Epithelial cell of prostate (primary cell): ENCODE data around the gene ACTN2.

Experiments
- DNase-seq: peaks from one replicate; pipeline ENCODE4 v3.0.0-alpha.2; 2011; ENCODE audit warnings: low read depth, low spot score
- H3K27ac ChIP-seq: fragments of 450-650 bp; 2 replicates; pipeline ENCODE4 v1.5.1; 2017; ENCODE audit warnings: mild to moderate bottlenecking

Gene ACTN2

DNA sequence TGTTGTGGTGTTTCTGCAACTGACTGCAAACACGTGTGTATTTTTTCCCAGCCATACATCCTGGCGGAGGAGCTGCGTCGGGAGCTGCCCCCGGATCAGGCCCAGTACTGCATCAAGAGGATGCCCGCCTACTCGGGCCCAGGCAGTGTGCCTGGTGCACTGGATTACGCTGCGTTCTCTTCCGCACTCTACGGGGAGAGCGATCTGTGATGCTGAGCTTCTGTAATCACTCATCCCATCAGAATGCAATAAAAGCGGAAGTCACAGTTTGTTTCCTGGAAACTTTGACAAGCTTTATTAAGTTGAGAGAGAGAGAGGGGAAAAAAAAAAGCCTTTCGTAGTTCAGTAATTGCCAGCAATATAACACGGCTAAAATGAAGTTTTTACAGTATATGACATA, 76.1 kb downstream of the ACTN2 start:
- no peak for DNase-seq
- no peak overlapping the region for H3K27ac ChIP-seq

DNA sequence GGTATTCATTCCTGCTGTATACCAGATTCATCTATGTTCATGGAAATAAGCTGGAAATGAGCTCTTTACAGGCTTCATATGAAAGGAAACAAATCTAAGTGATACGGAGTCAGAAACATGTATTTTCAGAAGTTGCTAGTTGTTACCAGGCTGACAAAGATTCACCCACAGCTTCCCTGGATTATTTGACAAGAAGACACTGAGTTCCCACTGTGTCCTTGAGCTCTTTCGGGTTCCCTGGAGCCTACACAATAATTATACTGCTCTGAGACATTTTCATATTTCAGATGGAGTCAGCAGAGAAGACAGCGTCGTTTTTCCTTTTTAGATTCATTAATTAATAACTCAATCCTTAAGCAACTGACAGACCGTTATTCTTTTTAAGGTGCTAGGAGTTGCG, 79.5 kb downstream of the ACTN2 start:
- H3K27ac ChIP-seq: no peak overlapping the region
- DNase-seq: no peak

DNA sequence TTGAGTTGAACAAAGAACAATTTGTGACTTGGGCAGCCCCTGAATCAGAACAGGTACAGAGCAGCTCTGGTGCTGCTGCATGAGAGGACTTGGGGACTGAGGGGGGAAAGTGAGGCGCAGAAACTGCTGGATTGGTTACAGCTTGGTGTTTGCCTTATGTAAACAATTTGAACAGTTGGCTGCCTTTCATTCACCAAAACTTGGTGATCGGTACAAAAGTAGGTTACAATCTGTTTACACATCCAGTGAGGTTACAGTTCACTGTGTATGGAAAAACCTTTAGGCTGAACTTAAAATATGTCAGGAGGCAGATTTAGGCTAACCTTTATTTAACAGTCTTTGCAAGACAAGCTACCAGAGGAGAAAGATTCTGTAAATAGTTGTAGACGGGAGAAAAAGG, 80.2 kb downstream of the ACTN2 start:
- DNase-seq: no peak
- H3K27ac ChIP-seq: no peak overlapping the region

DNA sequence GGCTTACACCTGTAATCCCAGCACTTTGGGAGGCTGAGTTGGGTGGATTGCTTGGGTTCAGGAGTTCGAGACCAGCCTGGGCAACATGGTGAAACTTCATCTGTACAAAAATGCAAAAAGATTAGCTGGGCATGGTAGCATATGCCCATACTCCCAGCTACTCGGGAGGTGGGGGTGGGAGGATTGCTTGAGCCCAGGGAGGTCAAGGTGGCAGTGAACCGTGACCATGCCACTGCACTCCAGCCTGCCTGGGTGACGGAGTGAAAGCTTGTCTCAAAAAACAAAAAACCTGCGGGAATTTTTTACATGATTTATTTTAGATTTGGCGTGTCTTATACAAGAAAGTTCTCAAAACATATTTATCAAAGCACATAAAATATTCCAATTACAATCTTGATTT, 81.0 kb downstream of the ACTN2 start:
- H3K27ac ChIP-seq: no peak overlapping the region
- DNase-seq: no peak

DNA sequence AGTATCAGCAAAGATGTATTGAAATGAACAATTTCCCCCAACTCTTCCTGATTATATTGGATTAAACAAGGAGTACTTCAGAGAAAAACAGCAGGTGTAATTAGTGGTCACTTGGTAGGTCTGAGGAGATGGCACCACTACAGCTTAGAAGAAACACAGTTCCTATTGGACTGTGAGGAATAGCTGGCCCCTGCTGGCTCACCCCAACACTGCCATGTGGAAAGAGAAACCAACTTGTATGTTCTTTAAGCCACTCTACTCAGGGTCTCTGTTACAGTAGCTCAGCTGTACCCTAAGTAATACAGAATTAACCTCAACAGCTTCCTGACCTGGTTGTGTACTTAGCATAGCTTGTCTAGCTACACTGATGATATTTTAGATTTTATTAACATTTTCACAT, 82.3 kb downstream of the ACTN2 start:
- H3K27ac ChIP-seq: no peak overlapping the region
- DNase-seq: no peak

DNA sequence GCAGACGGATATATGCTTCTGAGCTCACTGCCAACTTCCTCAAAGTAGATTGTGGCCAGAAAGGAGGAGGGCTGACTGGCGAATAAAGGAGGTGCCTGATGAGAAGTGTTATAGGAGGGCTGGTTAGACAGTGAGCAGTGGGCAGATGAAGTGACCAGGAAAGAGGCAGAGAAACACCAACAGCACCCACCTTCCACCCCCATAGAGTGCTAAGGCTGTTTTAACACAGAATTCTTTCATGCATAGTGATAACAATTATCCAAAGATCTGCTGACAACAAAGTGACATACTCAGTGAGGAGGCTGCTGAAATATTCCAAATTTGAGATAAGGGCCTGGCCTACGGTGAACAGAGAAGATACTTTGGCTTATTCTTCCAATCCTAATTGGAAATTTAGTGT, 87.6 kb downstream of the ACTN2 start:
- H3K27ac ChIP-seq: no peak overlapping the region
- no peak for DNase-seq

DNA sequence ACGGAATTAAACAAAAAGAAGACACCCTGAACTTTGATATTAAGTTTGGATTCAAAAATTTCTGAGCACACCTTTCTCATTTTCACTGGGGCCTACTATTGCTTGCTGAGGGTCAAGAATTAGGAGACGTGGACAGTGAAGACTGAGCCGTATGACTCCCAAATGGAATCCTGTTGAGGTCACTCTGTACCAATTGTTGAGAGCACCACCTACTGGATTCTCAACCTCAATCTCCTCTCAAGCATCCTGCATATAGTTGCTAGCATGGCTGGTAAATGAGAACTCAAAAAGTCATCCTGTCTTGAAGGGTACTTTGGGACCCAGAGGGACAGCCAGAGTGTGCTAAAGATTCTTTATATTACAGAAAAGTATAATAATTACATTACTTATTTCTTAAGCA, 88.6 kb downstream of the ACTN2 start:
- DNase-seq: no peak
- H3K27ac ChIP-seq: no peak overlapping the region

DNA sequence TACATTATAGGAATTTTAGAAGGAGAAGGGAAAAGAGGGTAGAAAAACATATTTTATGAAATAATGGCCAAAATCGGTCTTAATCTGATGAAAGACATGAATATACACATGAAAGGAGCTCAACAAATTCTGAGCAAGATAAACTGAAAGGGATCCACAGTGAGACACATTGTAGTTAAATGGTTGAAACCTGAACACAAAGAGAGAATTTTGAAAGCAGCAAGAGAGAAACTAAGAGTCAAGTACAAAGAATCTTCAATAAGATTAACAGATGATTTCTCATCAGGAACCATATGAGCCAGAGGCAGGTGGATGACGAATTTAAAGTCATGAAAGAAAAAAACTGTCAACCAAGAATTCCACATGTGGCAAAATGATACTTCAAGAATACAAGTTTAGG, 93.0 kb downstream of the ACTN2 start:
- no peak overlapping the region for H3K27ac ChIP-seq
- DNase-seq: no peak

DNA sequence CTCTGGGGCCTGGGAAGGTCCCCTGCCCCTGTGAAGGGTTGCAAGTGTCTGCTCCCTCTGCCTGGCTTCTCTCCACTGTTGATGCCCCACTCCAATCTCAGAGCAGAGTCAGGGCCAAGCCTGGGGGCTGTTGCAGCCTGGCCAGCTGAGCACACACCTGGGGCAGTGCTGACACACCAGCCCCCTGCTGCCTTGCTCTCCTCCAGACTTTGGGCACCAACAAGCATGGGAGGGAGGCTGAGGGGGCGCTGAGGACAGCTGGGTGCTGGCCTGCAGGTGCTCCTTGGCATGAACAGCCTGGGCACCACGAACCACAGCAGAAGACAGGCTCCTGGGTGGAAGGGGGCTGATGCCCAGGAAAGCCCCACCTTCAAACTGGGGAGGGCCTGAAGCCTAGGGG, 99.2 kb downstream of the ACTN2 start:
- no peak for DNase-seq

DNA sequence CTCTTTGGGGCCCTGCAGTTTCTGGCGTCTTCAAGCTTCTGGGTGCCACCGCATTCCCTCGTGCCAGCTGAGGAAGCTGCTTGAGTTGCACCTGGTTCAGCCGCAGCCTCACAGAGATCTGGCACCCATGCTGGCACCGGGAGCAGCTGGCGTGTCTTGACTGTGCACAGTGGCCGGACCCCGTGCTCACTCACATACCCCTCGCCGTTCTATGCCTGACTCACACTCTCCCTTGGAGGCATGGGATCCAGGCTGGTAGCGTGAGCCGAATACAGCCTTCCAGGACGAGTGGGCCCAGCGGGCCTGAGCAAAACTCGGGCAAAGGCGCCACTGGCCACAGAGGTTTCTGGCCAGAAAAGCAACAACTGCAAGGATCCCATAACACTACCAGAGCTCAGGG, 100.2 kb downstream of the ACTN2 start:
- no peak for DNase-seq
- no peak overlapping the region for H3K27ac ChIP-seq

More for the DNA sequence above, 99.2 kb downstream of the ACTN2 start:
- H3K27ac ChIP-seq: no peak overlapping the region

DNA sequence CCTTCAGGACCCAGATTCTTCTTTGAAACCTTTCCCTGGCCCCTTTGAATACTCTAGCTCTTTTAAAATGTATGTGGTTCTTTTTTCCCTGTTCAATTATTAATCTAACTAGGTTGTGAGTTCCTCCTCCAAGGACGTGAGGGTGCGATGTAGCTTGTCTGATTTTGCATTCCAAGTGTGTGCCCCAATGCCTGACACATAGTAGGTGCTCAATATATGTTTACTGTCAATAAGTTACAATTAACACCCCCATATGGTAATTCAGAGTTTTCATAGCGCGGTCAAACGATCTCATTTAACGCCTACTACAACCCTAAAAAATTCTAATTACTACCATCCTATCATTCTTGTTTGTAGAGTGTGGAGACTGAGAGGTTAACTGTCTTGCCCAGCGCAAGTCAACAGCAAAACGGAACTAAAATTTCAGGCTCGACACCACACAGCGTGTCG, 108.3 kb downstream of the ACTN2 start:
- DNase-seq: no peak
- H3K27ac ChIP-seq: peak overlapping the region; percentile 81

DNA sequence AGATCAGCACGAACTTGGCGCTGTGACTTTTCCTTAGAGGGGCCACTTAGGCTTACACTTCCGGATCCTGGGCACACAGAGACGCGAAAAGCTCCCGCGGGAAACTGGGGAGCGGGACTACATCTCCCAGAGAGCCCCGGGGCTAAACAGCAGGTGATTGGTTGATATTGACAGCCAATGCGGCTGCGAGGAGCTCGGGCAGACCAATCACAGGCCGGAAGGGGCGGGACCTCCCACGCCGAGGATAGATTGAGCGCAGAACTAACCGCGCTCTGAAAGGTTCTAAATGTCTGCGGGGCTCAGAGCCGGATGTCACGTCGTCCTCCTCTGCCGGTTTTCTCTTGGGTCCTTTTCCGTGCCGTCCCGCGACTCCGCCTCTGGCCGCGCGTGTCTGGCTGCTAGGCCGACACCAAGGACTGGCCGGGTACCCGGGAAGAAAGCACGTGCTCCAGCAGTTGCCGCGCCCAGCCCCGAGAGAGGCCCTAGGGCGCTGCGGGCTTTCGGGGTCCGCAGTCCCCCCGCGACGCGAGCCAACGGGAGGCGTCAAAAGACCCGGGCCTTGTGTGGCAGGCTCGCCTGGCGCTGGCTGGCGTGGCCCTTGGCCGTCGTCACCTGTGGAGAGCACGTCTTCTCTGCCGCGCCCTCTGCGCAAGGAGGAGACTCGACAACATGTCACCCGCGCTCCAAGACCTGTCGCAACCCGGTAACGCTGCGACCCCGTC, 108.9 kb downstream of the ACTN2 start, which contains the start of gene MTR:
Gene MTR (plus strand): TSS at position 258 of the 722 bp plus-strand sequence. CDS start 412 bp downstream, at position 670.
- DNase-seq: peak; percentile 76
- peak within 1 kb of the TSS; percentile 81 for H3K27ac ChIP-seq

DNA sequence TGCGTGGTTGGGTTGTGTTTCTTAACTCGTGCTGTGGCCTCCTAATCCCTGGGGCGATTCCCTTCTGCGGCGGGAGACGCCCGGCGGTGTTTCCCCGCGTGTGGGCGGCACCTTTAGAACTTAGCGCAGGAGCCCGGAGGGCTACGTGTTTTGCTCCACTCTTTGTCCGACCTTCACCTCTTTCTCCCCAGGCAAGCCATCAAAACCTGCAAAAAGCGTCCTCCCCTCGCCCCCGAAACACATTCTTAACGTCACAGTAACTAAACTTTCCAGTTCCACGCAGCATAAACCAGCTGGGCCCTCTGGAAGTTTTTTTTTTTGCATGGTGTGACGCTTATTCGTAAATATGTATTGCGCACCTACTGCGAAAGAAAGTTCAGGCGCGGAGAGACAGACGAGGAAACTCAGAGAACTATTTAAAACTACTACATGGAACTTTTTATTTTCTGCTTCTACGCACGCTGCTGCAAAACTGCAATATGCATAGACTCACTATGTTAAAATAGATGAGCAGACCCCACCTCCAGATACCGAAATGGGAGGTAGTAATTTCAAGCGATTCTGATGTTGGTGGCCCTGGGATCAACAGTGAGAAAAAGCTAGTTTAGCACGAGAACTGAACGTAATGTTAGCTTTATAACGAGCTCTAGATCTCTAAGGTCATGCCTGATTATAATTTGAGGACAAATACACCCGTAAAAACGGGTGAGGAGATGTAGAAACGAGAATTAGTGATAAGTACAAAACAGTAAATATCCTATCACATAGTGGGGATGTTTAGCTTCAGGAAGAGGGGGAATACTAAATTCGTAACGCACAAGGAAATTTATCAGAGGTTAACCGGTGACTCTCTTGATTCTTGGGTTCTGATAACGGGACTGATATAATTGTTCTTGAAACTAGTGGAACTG, 109.7 kb downstream of the ACTN2 start:
- no peak for DNase-seq
- peak overlapping the region; percentile 81 for H3K27ac ChIP-seq

DNA sequence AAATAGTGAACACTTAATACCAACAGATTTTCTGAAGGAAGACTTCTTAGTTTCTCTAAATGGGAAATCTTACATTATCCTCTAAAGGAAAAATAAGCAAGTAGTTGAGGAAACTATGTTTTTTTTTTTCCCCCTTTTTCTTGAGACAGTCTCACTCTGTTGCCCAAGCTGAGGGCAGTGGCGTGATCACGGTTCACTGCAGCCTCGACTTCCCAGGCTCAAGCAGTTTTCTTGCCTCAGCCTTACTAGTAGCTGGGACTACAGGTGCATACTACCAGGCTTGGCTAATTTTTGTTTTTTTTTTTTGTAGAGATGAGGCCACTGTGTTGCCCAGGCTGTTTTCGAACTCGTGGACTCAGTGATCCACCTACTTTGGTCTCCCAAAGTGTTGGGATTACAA, 112.7 kb downstream of the ACTN2 start:
- no peak overlapping the region for H3K27ac ChIP-seq
- DNase-seq: no peak

DNA sequence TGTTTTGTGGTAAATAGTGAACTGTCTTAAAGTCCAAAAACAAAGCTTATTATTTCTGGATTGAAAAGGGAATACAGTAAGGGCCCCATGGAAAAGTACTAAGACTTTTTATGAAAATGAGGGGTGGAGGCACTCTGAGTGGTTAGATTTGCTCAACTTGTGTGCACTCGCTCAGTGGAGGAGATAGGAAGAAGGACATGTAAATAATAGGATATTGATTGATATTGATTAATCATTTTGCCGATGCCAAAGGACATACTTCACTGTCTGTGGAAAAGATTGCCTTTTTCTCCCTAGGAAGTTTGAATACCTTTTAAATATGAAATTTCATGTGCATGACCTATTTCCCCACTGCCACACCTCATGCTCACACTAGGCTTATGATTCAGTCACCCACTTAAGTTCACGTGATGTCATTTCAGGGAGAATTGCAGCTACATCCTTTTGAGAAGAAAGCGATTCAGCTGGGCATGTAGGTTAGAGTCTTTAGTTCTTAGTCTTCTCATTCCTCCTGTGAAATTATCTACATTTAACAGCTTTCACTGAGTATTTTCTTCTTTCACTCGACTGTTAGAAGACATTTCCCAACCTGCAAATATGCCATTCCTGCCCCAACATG, 113.8 kb downstream of the ACTN2 start:
- no peak for DNase-seq
- H3K27ac ChIP-seq: peak overlapping the region; percentile 69

DNA sequence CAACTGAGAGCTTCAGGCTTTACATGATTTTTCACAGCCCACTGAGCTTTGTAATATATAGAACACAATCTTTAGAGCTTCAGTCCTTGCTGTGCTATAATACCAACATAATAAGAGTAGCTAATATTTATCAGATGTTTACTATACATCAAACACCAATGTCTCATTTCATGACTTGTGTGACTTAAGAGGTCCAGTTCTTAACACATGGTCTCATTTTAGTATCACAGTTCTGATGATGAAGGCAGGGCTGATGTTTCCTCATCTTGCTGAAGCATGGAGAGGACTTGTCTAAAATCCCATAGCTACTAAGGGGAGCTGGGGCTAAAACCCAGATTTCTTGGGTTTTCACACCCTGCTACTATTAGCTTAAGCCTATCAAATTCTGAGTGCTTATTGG, 114.3 kb downstream of the ACTN2 start:
- no peak for DNase-seq
- H3K27ac ChIP-seq: peak overlapping the region; percentile 69

DNA sequence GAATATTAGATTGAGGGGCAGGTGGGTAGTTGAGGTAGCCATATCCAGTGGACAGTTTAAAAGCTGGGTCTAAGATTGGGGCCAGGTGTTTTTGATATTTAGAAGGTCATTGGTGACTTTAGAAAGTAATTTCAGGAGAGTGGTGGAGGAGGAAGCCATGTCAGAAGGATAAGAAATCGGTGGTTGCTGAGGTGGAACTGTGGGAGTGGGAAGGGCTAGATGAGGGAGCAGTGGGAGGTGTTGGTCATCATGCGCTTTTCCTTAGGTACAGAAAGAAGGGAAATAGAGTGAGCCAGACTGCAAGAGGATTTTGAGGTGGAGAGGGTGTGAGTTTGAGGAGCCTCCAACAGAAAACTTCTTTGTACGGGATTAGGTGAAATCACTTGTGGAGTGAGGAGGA, 116.0 kb downstream of the ACTN2 start:
- no peak overlapping the region for H3K27ac ChIP-seq

DNA sequence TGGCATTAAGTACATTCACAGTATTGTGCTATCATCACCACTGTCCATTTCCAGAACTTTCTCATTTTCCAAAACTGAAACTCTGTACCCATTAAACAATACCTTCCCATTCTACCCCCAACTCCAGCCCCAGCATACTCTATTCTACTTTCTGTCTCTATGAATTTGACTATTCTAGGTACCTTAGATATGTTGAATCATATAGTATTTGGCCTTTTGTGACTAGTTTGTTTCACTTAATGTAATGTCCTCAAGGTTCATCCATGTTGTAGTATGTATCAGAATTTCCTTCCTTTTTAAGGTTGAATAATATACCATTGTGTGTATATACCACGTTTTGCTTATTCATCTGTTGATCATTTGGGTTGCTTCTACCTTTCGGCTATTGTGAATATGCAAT, 120.3 kb downstream of the ACTN2 start:
- no peak overlapping the region for H3K27ac ChIP-seq
- no peak for DNase-seq

More for the DNA sequence above, 116.0 kb downstream of the ACTN2 start:
- no peak for DNase-seq

DNA sequence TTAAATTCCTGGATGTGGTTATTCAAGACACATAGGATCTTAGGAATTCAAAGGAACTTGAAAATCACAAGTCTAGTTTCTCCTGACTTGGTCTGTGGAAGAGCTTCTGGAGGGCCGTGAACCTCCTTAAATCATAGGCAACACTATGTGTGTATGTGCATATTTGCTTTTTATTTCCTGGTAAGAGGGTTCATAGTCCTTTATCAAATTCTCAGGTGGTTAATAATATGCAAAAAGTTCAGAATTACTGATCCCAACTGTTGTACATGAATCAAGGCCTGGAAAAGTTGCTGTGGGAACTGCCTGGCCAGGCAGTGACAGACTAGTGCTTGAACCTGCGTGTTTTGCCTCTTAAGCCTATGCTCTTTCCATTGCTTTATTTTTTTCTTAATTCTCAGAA, 121.7 kb downstream of the ACTN2 start:
- no peak for DNase-seq
- no peak overlapping the region for H3K27ac ChIP-seq

DNA sequence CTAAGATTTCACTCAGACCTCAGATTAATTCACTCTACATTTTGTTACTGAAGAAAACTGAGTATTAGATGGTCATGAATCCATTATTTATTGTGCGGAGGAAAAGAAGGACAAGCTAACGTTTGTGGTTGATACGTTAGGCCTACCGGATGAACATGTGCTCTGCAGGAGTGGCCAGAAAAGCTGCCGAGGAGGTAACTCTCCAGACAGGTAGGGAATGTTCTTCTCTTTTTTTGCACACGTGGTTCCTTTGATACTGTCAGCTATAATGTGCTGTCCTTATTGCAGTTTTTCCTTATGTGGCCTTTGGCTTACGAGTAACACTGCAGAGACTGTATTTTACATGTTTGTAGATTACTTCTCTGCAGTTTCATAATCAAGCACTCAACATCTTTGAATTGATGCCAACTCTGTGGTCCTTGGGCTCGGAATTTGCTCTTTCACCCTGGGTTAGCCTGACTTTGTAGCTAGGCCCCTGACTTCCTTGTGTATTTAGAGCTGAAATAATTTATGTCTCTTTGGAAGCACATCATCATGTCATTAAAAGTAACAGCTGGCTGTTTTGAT, 122.3 kb downstream of the ACTN2 start:
- H3K27ac ChIP-seq: no peak overlapping the region

DNA sequence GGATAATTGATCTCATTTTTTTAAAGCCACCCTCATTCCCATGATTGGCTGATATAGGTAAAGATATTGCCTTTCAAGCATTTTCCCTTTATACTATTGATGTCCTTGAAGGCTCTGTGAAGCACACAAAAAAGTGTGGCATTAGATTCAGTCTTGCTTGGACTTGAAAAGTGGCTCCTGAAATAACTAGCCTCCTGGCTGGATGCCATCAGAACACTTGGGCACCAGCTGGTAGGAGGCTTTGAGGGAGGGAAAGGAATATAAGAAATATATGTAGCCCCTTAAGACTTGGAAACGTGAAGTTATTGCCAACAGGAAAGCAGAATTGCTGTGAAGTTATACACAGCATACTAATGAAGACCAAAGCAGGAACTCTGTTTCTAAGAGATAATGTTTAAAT, 122.8 kb downstream of the ACTN2 start:
- no peak for DNase-seq
- no peak overlapping the region for H3K27ac ChIP-seq

More for the DNA sequence above, 122.3 kb downstream of the ACTN2 start:
- DNase-seq: no peak
